K562 (cell line): ENCODE results near the gene BST1. TPM values are rescaled to one million over a fixed set of nuclear protein-coding genes. Genes with fewer than 3 reads are reported as not detected.
A peak's percentile ranks its signal among the peaks of the same experiment; 100 is the strongest.

Experiments
- BRF1 ChIP-seq: IDR thresholded peaks from 3 replicates; pipeline ENCODE4 v1.6.1; 2011; ENCODE audit warnings: borderline replicate concordance, mild to moderate bottlenecking; ENCODE audit not compliant: insufficient read length; ENCODE audit errors: extremely low read depth
- EGR1 ChIP-seq: fragments of 450-650 bp; conservative IDR thresholded peaks from 2 replicates; pipeline ENCODE4 v1.6.1; 2017; ENCODE audit warnings: mild to moderate bottlenecking
- ETS1 ChIP-seq: conservative IDR thresholded peaks from 2 replicates; pipeline ENCODE4 v1.6.1; 2011; ENCODE audit warnings: low read depth, mild to moderate bottlenecking, low read length; ENCODE audit not compliant: control insufficient read depth
- FOXK2 ChIP-seq, 2 experiments: fragments of 450-650 bp; IDR thresholded peaks in 1 of 2; conservative IDR thresholded peaks in 1 of 2; 2 replicates each; pipeline ENCODE4 v1.6.1; 2016; ENCODE audit warnings: low read depth in 2 of 2, mild to moderate bottlenecking in 1 of 2
- IRF9 ChIP-seq: fragments of 450-650 bp; IDR thresholded peaks from 2 replicates; pipeline ENCODE4 v1.6.1; 2016; ENCODE audit warnings: missing biosample characterization, missing genetic modification characterization
- MBD2 ChIP-seq: sonication (generic); IDR thresholded peaks from 2 replicates; pipeline ENCODE4 v1.6.1; 2016; ENCODE audit warnings: low read depth, borderline replicate concordance
- RREB1 ChIP-seq: fragments of 250-450 bp; sonication (Bioruptor Pico); IDR thresholded peaks from 2 replicates; pipeline ENCODE4 v1.4.0; 2020
- SRF ChIP-seq, 2 experiments: fragments of 250-450, 450-650 bp in 1 of 2; sonication (Bioruptor Pico) in 1 of 2; sonication (generic) in 1 of 2; formaldehyde crosslinking; IDR thresholded peaks; 2 replicates each; pipeline versions ENCODE4 v1.5.0 to v1.5.1; 2020 to 2022; ENCODE audit warnings: mild to moderate bottlenecking in 1 of 2, missing genetic modification reagents in 1 of 2
- TEAD4 ChIP-seq, 2 experiments: sonication (generic) in 1 of 2; formaldehyde crosslinking in 1 of 2; IDR thresholded peaks; 2 replicates each; pipeline versions ENCODE4 v1.6.1 to v1.8.0; 2012 to 2022; ENCODE audit warnings: borderline replicate concordance in 1 of 2, inconsistent platforms in 1 of 2, low read length in 1 of 2, mild to moderate bottlenecking in 1 of 2, missing genetic modification reagents in 1 of 2
- ZBTB2 ChIP-seq: fragments of 450-650 bp; IDR thresholded peaks from 2 replicates; pipeline ENCODE4 v1.6.1; 2016; ENCODE audit warnings: antibody characterized with exemption
- ZFX ChIP-seq: sonication (generic); formaldehyde crosslinking; IDR thresholded peaks from 2 replicates; pipeline ENCODE4 v1.8.0; 2022; ENCODE audit warnings: mild to moderate bottlenecking, missing genetic modification reagents, moderate library complexity
- ZNF518B ChIP-seq: fragments of 250-450 bp; sonication (Bioruptor Pico); IDR thresholded peaks from 2 replicates; pipeline ENCODE4 v1.5.0; 2021; ENCODE audit warnings: mild to moderate bottlenecking, moderate library complexity
- polyA plus RNA-seq, 8 experiments: library from polyadenylated mRNA; depleted of rRNA in 4 of 8; stranded (reverse) in 5 of 8; unstranded in 3 of 8; fragments of >200 nt; fragmentation: Nextera tagmentation in 2 of 8; fragmentation: Illumina TruSeq in 1 of 8; extraction: Ambion mirVana in 2 of 8; extraction: Trizol in 1 of 8; gene quantifications; 2 replicates each; pipeline versions ENCODE4 v1.2.1 to v1.2.3, GENCODE V29; 2011 to 2014; ENCODE audit warnings: inconsistent platforms in 1 of 8, missing spikeins in 1 of 8
- total RNA-seq, 7 experiments: library from RNA; depleted of rRNA in 6 of 7; stranded (reverse); fragments of >200 nt in 6 of 7; fragmentation: Illumina TruSeq in 2 of 7; extraction: Trizol in 2 of 7; gene quantifications; 2 replicates each; pipeline versions ENCODE4 v1.2.1 to v1.2.3, GENCODE V29; 2011 to 2021; ENCODE audit warnings: low replicate concordance in 1 of 7

Gene BST1
- total and polyA plus RNA-seq, 9 of the 15 experiments (the other 6 are each of a cell fraction or from before 2014, with no cell fraction given): 0.04 to 0.38 (median 0.07) TPM; not detected in 6

- no peak; the same call in 1 of the 2 replicates for TF ChIP-seq MBD2
- no peak for TF ChIP-seq IRF9 (tag)
- peak; percentile 88 for TF ChIP-seq ZFX (CRISPR knock-in tag)
- TF ChIP-seq EGR1: peak; percentile 78
- TF ChIP-seq FOXK2 (conservative IDR thresholded peaks at IDR 0.05 in 1 of 2, IDR thresholded peaks at IDR 0.05 in 1 of 2; ENCODE audit: low read depth in 2 of 2): no peak
- 0 out of 2 replicates have a peak, but pooled peaks have one; percentile 11 for TF ChIP-seq ETS1
- TF ChIP-seq RREB1: 0 out of 2 replicates have a peak, but pooled peaks have one; percentile 50
- no peak for TF ChIP-seq ZNF518B (CRISPR knock-in tag)
- no peak for TF ChIP-seq BRF1
- no peak for TF ChIP-seq SRF (CRISPR knock-in tag; IDR thresholded peaks at IDR 0.05)
- no peak for TF ChIP-seq ZBTB2
- TF ChIP-seq TEAD4 (IDR thresholded peaks at IDR 0.05; ENCODE audit: low read length): no peak
- no peak for TF ChIP-seq TEAD4 (CRISPR knock-in tag; IDR thresholded peaks at IDR 0.05; ENCODE audit: borderline replicate concordance)
Observed at GRCh38 chr4:15655223-15656037, 47.4 kb upstream of the BST1 start, which contains the start of gene FBXL5 (continued).
